K562 (cell line): ENCODE results near the gene CPPED1. TPM values are rescaled to one million over a fixed set of nuclear protein-coding genes. Genes with fewer than 3 reads are reported as not detected.

ENCODE experiments used
- CBX2 ChIP-seq: fragments of 200-600 bp; sonication (generic); IDR thresholded peaks from one replicate; pipeline ENCODE4 v1.6.1; 2012; ENCODE audit warnings: mild to moderate bottlenecking, low read length, inconsistent platforms; ENCODE audit not compliant: insufficient read depth, poor library complexity, severe bottlenecking
- CLOCK ChIP-seq: fragments of 250-450 bp; sonication (Bioruptor Pico); IDR thresholded peaks from 2 replicates; pipeline ENCODE4 v1.4.0; 2020; ENCODE audit warnings: mild to moderate bottlenecking, moderate library complexity, borderline replicate concordance
- EWSR1 ChIP-seq: fragments of 450-650 bp; IDR thresholded peaks from 2 replicates; pipeline ENCODE4 v1.6.1; 2018; ENCODE audit warnings: borderline replicate concordance, mild to moderate bottlenecking, low read depth, moderate library complexity; ENCODE audit not compliant: partially characterized antibody
- GATAD2A ChIP-seq: fragments of 450-650 bp; IDR thresholded peaks from 2 replicates; pipeline ENCODE4 v1.6.1; 2017
- GTF2A2 ChIP-seq: IDR thresholded peaks from 2 replicates; pipeline ENCODE4 v1.6.1; 2016; ENCODE audit warnings: mild to moderate bottlenecking, missing genetic modification characterization, missing compliant biosample characterization
- GTF2F1 ChIP-seq: IDR thresholded peaks from 2 replicates; pipeline ENCODE4 v1.6.1; 2011; ENCODE audit warnings: low read depth, low read length, improper control_type of control experiment
- ILK ChIP-seq: fragments of 450-650 bp; IDR thresholded peaks from 2 replicates; pipeline ENCODE4 v1.6.1; 2016; ENCODE audit warnings: missing genetic modification characterization, low read depth, mild to moderate bottlenecking, missing compliant biosample characterization, moderate library complexity, borderline replicate concordance
- NCOR1 ChIP-seq: fragments of 450-650 bp; IDR thresholded peaks from 2 replicates; pipeline ENCODE4 v1.6.1; 2016; ENCODE audit warnings: mild to moderate bottlenecking, moderate library complexity
- NR0B1 ChIP-seq: fragments of 450-650 bp; IDR thresholded peaks from one replicate; pipeline ENCODE4 v1.6.1; 2018; ENCODE audit warnings: mild to moderate bottlenecking, moderate library complexity; ENCODE audit not compliant: partially characterized antibody
- NR2C2 ChIP-seq, 2 experiments: fragments of 200-800 bp in 1 of 2; sonication (Bioruptor generic) in 1 of 2; sonication (generic) in 1 of 2; formaldehyde crosslinking in 1 of 2; IDR thresholded peaks; 2 replicates each; pipeline versions ENCODE4 v1.6.1 to v1.8.0; 2016 to 2022; ENCODE audit warnings: mild to moderate bottlenecking in 1 of 2, missing compliant biosample characterization in 1 of 2, missing genetic modification characterization in 1 of 2, missing genetic modification reagents in 1 of 2
- NR2F6 ChIP-seq: fragments of 450-650 bp; formaldehyde crosslinking; IDR thresholded peaks from 2 replicates; pipeline ENCODE4 v1.4.0; 2020; ENCODE audit warnings: mild to moderate bottlenecking
- PYGO2 ChIP-seq: fragments of 450-650 bp; IDR thresholded peaks from 2 replicates; pipeline ENCODE4 v1.6.1; 2016; ENCODE audit warnings: mild to moderate bottlenecking, missing genetic modification characterization, moderate library complexity, missing compliant biosample characterization
- SREBF1 ChIP-seq: fragments of 150-350 bp; IDR thresholded peaks from 2 replicates; pipeline ENCODE4 v1.6.1; 2014; ENCODE audit warnings: antibody characterized with exemption, low read depth, low read length, borderline replicate concordance
- SRSF7 ChIP-seq: fragments of 200-400 bp; formaldehyde crosslinking; optimal IDR thresholded peaks from 2 replicates; pipeline ENCODE3; 2017; ENCODE audit warnings: mild to moderate bottlenecking, low read depth, low read length
- THAP12 ChIP-seq: fragments of 250-450 bp; sonication (Bioruptor Pico); IDR thresholded peaks from 2 replicates; pipeline ENCODE4 v1.9.0; 2021; ENCODE audit warnings: mild to moderate bottlenecking, inconsistent platforms
- ZBTB26 ChIP-seq: fragments of 450-650 bp; formaldehyde crosslinking; IDR thresholded peaks from 2 replicates; pipeline ENCODE4 v1.4.0; 2022; ENCODE audit warnings: missing genetic modification characterization
- ZBTB8A ChIP-seq: fragments of 450-650 bp; IDR thresholded peaks from 2 replicates; pipeline ENCODE4 v1.6.1; 2018; ENCODE audit warnings: mild to moderate bottlenecking, moderate library complexity; ENCODE audit not compliant: partially characterized antibody
- ZNF124 ChIP-seq: sonication (generic); formaldehyde crosslinking; IDR thresholded peaks from 2 replicates; pipeline ENCODE4 v1.8.1; 2022; ENCODE audit warnings: missing genetic modification reagents
- ZNF644 ChIP-seq: fragments of 200-800 bp; sonication (Bioruptor generic); IDR thresholded peaks from 2 replicates; pipeline ENCODE4 v1.6.1; 2016; ENCODE audit warnings: low read depth, missing genetic modification characterization, missing compliant biosample characterization
- ZNF668 ChIP-seq: fragments of 250-450 bp; sonication (Bioruptor Pico); IDR thresholded peaks from 2 replicates; pipeline ENCODE4 v1.8.0; 2022; ENCODE audit warnings: mild to moderate bottlenecking, inconsistent platforms
- ZNF76 ChIP-seq: fragments of 250-450 bp; sonication (Bioruptor Pico); IDR thresholded peaks from 2 replicates; pipeline ENCODE4 v1.4.0; 2020; ENCODE audit warnings: mild to moderate bottlenecking, moderate library complexity, borderline replicate concordance
- ZNF780A ChIP-seq: fragments of 250-450 bp; sonication (Bioruptor Pico); IDR thresholded peaks from 2 replicates; pipeline ENCODE4 v1.5.0; 2021; ENCODE audit warnings: mild to moderate bottlenecking
- polyA plus RNA-seq, 8 experiments: library from polyadenylated mRNA; depleted of rRNA in 4 of 8; stranded (reverse) in 5 of 8; unstranded in 3 of 8; fragments of >200 nt; fragmentation: Nextera tagmentation in 2 of 8; fragmentation: Illumina TruSeq in 1 of 8; extraction: Ambion mirVana in 2 of 8; extraction: Trizol in 1 of 8; gene quantifications; 2 replicates each; pipeline versions ENCODE4 v1.2.1 to v1.2.3, GENCODE V29; 2011 to 2014; ENCODE audit warnings: inconsistent platforms in 1 of 8, missing spikeins in 1 of 8
- total RNA-seq, 7 experiments: library from RNA; depleted of rRNA in 6 of 7; stranded (reverse); fragments of >200 nt in 6 of 7; fragmentation: Illumina TruSeq in 2 of 7; extraction: Trizol in 2 of 7; gene quantifications; 2 replicates each; pipeline versions ENCODE4 v1.2.1 to v1.2.3, GENCODE V29; 2011 to 2021; ENCODE audit warnings: low replicate concordance in 1 of 7

Gene CPPED1
- total and polyA plus RNA-seq, 9 of the 15 experiments (the other 6 are each of a cell fraction or from before 2014, with no cell fraction given): 7.5 to 25.7 (median 16.9) TPM

- TF ChIP-seq ZNF780A (CRISPR knock-in tag): peak; percentile 91
- TF ChIP-seq ZNF668 (CRISPR knock-in tag): peak; percentile 99
- TF ChIP-seq CLOCK: peak; percentile 96
- no peak for TF ChIP-seq GTF2F1
- peak; percentile 93 for TF ChIP-seq NR2F6
- peak; percentile 99 for TF ChIP-seq PYGO2 (tag)
- no peak for TF ChIP-seq ZNF124 (CRISPR knock-in tag)
- no peak for TF ChIP-seq SRSF7
- peak; percentile 98 for TF ChIP-seq GTF2A2 (tag)
- TF ChIP-seq NR2C2 (CRISPR knock-in tag; IDR thresholded peaks at IDR 0.05): no peak
- TF ChIP-seq NR2C2 (tag; IDR thresholded peaks at IDR 0.05): peak; percentile 86
- TF ChIP-seq CBX2: no peak
- TF ChIP-seq ZNF76: peak; percentile 98
- peak; percentile 99 for TF ChIP-seq ZNF644 (tag)
- peak; percentile 90 for TF ChIP-seq GATAD2A
- no peak for TF ChIP-seq NR0B1
- peak; percentile 97 for TF ChIP-seq ILK (tag)
- TF ChIP-seq NCOR1: no peak
- no peak for TF ChIP-seq THAP12 (CRISPR knock-in tag)
- no peak for TF ChIP-seq SREBF1
- no peak for TF ChIP-seq EWSR1
- peak; percentile 81; the same call in 1 of the 2 replicates for TF ChIP-seq ZBTB26
- TF ChIP-seq ZBTB8A: no peak
Measured at GRCh38 chr16:12611006-12611477, 192.6 kb downstream of the CPPED1 start (continued).
